A549 (cell line): Measurements from ENCODE around the gene HSD11B2.

ENCODE experiments used
- BHLHE40 ChIP-seq: IDR thresholded peaks from 2 replicates; pipeline ENCODE4 v1.6.1; 2012; ENCODE audit warnings: low read depth, low read length, inconsistent platforms
- CBX2 ChIP-seq: fragments of 200-600 bp; sonication (generic); IDR thresholded peaks from 2 replicates; pipeline ENCODE4 v1.6.1; 2016; ENCODE audit warnings: low read depth, mild to moderate bottlenecking, borderline replicate concordance
- CTCF ChIP-seq: fragments of >200 bp; sonication (Bioruptor Twin); formaldehyde crosslinking; IDR thresholded peaks from 3 replicates; pipeline ENCODE4 v1.5.1; 2016
- EP300 ChIP-seq, 2 experiments: fragments of >200 bp; sonication (Bioruptor Twin); formaldehyde crosslinking; IDR thresholded peaks; 2 replicates in 1 of 2; 3 replicates in 1 of 2; pipeline ENCODE4 v1.6.1; 2016 to 2017
- JUNB ChIP-seq: fragments of >200 bp; sonication (Bioruptor Twin); formaldehyde crosslinking; IDR thresholded peaks from 2 replicates; pipeline ENCODE4 v1.6.1; 2016
- KDM5A ChIP-seq: fragments of 200-600 bp; sonication (generic); IDR thresholded peaks from 2 replicates; pipeline ENCODE4 v1.6.1; 2016; ENCODE audit warnings: antibody characterized with exemption, mild to moderate bottlenecking
- MAX ChIP-seq: IDR thresholded peaks from 2 replicates; pipeline ENCODE4 v1.6.1; 2012
- POLR2A ChIP-seq: IDR thresholded peaks from 2 replicates; pipeline ENCODE4 v1.6.1; 2012; ENCODE audit warnings: mild to moderate bottlenecking, low read length
- RAD21 ChIP-seq, 2 experiments: fragments of >200 bp in 1 of 2; sonication (Bioruptor Twin) in 1 of 2; formaldehyde crosslinking in 1 of 2; IDR thresholded peaks in 1 of 2; conservative IDR thresholded peaks in 1 of 2; 2 replicates in 1 of 2; 3 replicates in 1 of 2; pipeline ENCODE4 v1.6.1; 2012 to 2018; ENCODE audit warnings: inconsistent platforms in 1 of 2
- RCOR1 ChIP-seq: fragments of 150-350 bp; IDR thresholded peaks from 2 replicates; pipeline ENCODE4 v1.6.1; 2014; ENCODE audit warnings: antibody characterized with exemption, low read length, low read depth
- REST ChIP-seq: fragments of 200-600 bp; sonication (generic); IDR thresholded peaks from 2 replicates; pipeline ENCODE4 v1.6.1; 2016; ENCODE audit warnings: antibody characterized with exemption, mild to moderate bottlenecking, moderate library complexity
- SMC3 ChIP-seq: fragments of >200 bp; sonication (Bioruptor Twin); formaldehyde crosslinking; IDR thresholded peaks from 3 replicates; pipeline ENCODE4 v1.6.1; 2018; ENCODE audit warnings: inconsistent platforms
- USF2 ChIP-seq: fragments of 450-650 bp; IDR thresholded peaks from 2 replicates; pipeline ENCODE4 v1.6.1; 2014; ENCODE audit warnings: antibody characterized with exemption

GRCh38 chr16:67429053-67429798 lies 1.7 kb upstream of the HSD11B2 start:
- no peak for TF ChIP-seq CTCF
- no peak for TF ChIP-seq POLR2A
- no peak for TF ChIP-seq JUNB
- no peak for TF ChIP-seq BHLHE40
- no peak for TF ChIP-seq SMC3
- no peak for TF ChIP-seq EP300 (IDR thresholded peaks at IDR 0.05)
- no peak for TF ChIP-seq RAD21 (conservative IDR thresholded peaks at IDR 0.05 in 1 of 2, IDR thresholded peaks at IDR 0.05 in 1 of 2)
- TF ChIP-seq REST = no peak
- TF ChIP-seq CBX2 = no peak
- no peak for TF ChIP-seq KDM5A
- TF ChIP-seq RCOR1 = no peak
- no peak for TF ChIP-seq MAX
- TF ChIP-seq USF2 = no peak
